Testis (tissue), 2 donors: Measurements from ENCODE around the gene CPNE1.

Source experiments
- CTCF ChIP-seq, 3 experiments: fragments of 450-650 bp in 2 of 3; fragments of 200-600 bp in 1 of 3; sonication (generic) in 1 of 3; IDR thresholded peaks; one replicate each; pipeline ENCODE4 v1.5.1; 2016 to 2019; ENCODE audit warnings: antibody characterized with exemption in 3 of 3, mild to moderate bottlenecking in 2 of 3, moderate library complexity in 1 of 3
- POLR2A ChIP-seq: fragments of 450-650 bp; IDR thresholded peaks from one replicate; pipeline ENCODE4 v1.6.1; 2017; ENCODE audit warnings: antibody characterized with exemption, mild to moderate bottlenecking, moderate library complexity

GRCh38 chr20:35662551-35662950 is 2.1 kb downstream of the CPNE1 start:
- TF ChIP-seq CTCF (IDR thresholded peaks at IDR 0.05) (no peak), POLR2A (no peak)
